ENCODE measurements around the gene PAH. TPM values are rescaled to one million over a fixed set of nuclear protein-coding genes. Genes with fewer than 3 reads are reported as not detected.
"Not testable (repeated sequence)": the region's sequence is repeated elsewhere in the genome, so short reads cannot be mapped to it uniquely, and the experiment has no call there.

The PAH gene
- total RNA-seq, 1 donor from 2014 or later, result not detected

DNA sequence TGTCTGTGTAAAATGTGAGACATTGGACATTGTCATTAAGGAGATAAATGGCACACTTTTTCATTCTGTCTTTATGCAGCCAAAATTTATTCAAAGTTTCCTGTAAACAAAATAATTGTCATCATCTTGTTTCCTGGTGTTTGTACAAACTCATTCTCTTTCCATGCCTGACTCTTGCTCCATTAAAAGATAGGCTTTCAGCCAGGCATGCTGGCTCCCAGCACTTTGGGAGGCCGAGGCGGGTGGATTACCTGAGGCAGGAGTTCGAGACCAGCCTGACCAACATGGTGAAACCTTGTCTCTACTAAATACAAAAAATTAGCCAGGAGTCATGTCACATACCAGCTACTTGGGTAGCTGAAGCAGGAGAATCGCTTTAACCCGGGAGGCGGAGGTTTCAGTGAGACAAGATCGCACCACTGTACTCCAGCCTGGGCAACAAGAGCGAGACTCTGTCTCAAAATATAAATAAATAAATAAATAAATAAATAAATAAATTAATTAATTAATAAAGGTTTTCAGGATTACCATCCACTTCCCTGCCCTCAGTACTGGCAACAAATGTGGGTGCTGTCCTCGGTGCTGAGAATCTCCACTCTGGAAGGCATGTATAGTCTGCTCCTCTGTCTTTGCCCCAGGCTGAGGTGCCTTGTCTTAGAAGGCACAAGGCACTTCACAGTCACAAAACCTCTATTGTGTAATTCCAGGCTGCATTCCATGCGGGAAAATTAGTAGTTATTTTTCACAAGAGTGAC, 83.2 kb downstream of the PAH start:
- intact Hi-C loops (cut with micrococcal nuclease), result no loop called here

DNA sequence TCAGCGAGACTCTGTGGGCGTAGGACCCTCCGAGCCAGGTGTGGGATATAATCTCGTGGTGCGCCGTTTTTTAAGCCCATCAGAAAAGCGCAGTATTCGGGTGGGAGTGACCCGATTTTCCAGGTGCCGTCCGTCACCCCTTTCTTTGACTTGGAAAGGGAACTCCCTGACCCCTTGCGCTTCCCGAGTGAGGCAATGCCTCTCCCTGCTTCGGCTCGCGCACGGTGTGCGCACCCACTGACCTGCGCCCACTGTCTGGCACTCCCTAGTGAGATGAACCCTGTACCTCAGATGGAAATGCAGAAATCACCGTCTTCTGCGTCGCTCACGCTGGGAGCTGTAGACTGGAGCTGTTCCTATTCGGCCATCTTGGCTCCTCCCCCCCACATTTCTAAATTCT, 84.2 kb downstream of the PAH start:
- intact Hi-C loops (cut with micrococcal nuclease), result not testable (repeated sequence)

DNA sequence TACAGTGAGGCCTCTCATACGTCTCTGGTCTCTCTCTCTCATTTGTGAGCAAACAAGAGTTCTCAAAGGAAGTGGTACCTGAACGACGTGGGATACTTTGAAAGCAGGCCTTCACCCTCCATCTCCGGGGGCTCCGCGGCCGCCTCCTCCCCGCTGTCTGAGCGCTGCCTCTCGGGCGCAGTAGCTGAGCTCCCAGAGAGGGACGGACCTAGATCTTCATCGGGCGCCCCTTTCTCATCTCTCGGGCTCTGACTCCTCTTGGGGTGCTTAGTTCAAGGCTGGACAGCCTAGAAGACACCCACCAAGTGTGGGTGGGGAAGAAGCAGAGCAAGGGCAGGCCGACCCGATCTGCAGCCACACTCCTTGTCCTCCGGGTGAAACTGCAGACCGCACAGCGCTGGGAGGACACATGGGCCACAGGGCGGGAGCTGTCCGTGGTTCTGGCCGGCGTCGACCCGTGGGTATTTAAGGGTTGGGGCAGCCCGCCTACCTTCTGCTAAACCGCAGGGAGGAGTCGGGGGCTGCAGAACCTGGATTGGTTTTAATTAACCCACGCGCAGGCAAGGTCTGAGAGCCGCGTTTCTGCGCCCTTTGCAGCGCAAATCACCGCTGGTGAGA, 92.7 kb downstream of the PAH start:
- intact Hi-C loops (cut with micrococcal nuclease), result no loop called here

DNA sequence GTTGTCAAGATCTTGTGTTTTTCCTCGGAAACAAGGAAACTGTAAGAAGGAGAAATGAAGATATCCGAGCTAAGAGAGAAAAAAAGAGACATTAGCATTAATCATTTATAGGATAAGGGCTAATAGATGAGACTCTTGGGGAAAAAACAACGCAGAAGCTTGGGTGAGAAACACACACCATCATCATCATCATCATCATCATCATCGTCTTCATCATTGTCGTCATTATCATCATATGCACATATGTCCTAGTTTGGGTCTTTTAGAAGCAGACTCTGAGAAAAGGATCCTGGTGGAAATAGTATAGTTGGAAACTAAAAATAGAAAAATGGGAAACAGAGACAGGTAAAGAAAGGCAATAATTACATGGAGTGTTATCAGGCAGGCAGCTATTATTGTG, 95.9 kb downstream of the PAH start:
- intact Hi-C loops (cut with micrococcal nuclease), result no loop called here

DNA sequence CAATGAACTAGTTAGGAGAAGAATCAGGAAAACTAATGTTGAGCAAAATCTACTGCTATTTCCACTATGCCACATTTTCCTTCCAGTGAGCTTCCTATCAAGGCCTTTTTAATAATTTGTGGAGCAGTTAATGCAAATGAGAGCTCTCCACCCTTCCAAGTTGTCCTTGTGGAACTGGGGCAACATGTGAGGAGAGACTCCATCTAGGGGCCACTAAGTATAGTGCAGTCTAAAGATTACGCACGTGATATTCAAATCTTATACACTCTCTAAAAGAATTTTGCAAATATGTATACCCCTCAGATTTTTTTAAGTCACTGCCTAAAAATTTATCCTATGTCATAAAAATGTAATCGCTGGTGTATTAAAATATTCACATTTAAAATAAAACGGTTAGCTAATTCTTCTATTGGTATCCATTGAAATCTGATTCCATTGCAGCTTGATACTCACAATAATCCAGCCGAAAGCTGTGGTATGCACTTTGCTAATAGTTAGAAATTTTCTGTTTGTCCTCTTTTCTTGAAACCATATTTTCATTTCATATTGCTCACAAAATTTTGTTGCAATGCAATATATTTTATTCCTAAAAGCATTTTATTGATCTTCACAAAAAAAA, 100.1 kb downstream of the PAH start:
- intact Hi-C loops (cut with micrococcal nuclease), result loop anchor here (5.0 kb wide), 1 partner anchor 875 kb away; no protein-coding TSS in a partner anchor

DNA sequence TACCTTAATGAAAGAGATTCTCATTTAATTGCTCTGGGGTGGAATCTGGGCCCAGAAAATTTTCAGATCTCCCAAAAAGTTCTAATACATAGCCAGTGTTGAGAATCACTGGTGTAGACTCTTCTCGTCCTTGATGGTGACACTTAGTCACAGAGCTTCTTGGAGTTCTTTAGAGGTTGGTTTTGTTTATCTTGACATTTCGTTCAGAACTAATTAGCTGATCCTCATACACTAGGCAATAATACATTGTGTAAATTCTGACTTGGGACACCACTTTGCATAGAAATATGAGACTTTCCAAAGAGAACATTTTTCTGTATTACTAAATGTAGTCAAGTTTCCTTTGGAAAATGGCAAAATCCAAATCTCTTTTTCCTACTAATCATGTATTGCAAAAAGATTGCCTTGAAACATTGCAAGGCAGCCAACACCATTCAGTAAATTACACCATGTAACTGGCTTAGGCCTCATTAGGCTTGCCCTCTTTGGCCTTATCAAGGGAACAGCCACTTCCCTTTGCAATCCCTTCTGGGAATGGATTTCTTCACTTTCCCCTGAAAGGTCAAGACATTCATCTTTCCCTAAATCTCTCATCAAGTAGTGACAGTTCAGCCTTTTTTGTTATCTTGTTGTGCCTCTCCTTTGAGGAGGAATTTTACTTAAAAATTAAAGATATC, 102.2 kb downstream of the PAH start:
- intact Hi-C loops (cut with micrococcal nuclease), result loop anchor here (5.0 kb wide), 1 partner anchor 873 kb away; no protein-coding TSS in a partner anchor

DNA sequence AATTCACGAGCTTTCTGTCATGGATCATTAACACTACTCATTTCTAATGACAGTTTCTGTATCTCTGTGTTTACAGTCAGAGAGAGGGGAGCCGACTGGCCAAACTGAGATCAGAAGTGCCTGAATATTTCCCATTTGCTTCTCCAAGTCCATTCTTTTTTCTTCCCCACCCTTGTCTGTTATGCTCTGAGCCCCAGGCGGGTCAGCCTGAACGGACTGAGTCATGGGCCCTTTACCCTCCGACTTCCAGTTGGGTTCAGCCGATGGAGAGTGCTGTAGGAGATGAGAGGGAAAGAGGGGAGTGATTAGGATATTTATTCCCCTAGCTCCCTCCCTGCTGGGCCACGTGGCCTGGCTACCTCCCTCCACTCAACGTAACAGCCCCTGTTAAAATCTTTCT, 104.7 kb downstream of the PAH start:
- intact Hi-C loops (cut with micrococcal nuclease), result no loop called here

DNA sequence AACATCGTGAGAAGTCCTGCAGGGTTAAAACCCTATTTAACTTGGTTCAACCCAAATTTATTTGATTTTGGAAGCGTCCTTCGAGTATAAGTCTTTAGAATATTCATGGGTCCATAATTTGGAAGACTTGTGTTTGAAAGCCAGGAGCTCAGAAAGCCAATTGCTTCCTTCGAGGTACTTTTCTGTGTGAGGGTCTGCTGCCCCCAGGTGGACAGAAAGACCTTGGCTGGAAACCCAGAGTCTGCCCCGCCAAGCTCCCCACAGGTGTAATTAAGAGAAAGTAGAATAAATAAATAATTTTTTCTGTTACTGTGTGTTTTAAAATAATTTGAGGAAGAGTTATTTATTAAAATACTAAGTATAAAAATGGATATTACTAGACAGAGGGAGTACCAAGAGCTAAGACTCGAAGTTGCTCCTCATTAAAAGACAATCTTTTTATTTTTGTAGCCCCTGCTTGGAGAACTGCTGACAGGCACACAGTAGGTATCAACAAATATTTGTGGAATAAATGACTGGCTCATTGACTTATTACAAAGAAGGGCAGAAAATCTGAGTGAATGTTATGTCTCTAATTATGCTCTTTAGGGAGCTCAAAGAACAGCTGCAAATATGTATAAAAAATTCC, 105.8 kb downstream of the PAH start:
- intact Hi-C loops (cut with micrococcal nuclease), result no loop called here

DNA sequence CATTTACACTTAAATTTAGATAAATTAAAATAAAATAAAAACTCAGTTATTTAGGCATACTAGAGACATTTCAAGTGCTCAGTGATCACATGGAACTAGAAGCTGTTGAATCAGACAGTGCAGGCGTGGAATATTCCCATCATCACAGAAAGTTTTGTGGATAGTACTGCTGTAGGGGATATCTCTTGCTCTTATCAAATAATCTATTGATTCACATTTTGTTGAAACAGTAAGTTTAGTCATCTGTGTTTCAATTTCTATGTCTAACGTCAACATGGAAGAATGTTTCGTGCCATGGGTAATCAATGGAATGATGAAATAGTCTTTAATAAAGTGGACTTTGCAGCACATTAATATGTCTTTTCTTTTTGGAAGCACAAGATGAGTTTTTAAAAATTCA, 108.6 kb downstream of the PAH start:
- intact Hi-C loops (cut with micrococcal nuclease), result no loop called here

DNA sequence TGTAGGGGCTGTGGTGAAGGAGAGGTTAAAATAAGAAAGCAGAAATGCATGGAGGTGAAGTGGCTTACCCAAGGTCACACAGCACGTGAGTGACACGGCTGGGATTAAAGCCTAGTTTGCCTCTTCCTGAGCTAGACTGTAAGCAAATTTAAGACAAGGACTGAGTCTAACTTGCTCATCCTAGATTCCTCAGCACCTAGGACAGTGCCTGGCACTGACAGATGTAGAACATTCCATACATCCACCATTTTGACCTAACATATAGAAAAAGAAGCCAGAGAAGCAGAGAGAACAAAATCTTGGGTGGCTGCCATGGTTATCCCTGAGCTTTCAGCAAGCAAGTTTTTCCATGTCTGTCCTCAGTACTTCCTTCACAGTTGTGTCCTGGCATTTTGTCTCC, 110.5 kb downstream of the PAH start:
- intact Hi-C loops (cut with micrococcal nuclease), result no loop called here

DNA sequence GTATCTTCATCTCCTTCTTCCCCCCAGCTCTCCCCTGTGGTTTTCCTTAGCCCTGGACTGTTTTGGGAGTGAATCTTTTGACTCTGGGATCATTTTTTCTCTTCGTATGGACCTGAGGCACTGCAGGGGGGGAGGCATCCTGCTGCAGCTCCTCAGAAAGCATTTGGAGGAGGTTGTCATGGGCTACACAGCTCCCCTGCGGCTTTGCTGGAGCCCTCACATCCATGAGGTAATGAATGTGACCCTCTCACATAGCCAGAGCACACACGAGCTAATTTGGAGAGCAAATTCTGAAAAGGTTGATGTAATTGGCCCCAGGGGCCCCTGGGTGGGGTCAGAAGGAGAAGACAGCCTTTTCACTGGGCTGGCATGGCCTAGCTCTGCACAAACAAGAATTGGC, 110.9 kb downstream of the PAH start:
- intact Hi-C loops (cut with micrococcal nuclease), result no loop called here

DNA sequence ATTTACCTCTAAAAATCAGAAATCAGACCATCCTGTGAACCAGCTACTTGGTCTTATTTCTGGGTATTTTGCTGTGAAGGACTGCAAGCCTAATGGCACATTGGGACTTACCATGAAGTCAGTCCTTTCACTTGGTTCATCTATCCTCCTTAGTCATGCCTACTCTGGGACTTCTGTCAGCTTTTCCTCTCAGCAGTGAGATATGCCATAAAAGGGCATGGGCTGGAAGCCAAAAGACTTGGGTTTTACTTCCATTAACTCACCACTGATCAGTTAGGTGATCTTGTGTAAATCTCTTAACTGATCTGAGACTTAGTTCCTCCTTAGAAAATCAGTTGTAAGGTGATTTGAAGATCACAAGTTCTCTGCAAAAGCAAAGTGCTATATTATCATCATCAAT, 116.5 kb downstream of the PAH start:
- intact Hi-C loops (cut with micrococcal nuclease), result no loop called here

DNA sequence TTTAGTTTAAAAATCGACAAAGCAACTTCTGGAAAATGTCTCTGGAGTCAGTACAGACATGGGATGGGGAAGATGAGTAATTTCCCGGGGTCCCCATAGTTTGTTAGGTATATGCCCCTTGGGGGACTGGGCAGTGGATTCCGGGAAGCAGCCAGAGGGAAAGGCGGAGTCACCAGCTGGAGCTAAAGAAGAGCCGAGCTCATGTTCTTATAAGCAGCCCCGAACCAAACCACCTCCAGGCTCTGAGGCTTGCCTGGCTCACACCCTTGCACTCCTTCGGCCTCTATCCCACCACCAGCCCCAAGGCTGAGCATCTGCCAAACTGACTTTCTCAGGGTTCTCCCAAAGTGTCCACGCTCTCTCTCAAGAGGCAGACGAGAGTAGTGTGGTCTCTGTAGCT, 117.8 kb downstream of the PAH start:
- intact Hi-C loops (cut with micrococcal nuclease), result no loop called here

DNA sequence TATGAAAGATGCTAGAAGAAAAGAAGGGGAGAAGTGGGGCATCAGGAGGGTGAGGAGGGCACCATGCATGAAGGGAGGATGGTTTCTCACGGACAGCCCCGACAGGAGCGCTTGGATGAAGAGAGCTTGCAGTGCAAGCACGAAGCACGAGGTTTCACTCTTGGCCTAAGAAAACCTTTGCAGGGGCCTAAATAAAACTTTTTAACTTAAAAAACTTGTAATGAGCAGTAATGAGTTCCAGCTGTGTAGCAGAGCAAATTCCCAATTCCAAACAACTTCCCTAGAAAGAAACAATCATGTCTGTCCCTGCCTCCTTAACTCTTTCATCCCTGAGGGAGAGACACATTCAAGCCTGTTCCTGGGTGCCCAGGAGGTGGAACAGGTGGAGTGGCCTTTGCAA, 119.5 kb downstream of the PAH start:
- intact Hi-C loops (cut with micrococcal nuclease), result no loop called here

DNA sequence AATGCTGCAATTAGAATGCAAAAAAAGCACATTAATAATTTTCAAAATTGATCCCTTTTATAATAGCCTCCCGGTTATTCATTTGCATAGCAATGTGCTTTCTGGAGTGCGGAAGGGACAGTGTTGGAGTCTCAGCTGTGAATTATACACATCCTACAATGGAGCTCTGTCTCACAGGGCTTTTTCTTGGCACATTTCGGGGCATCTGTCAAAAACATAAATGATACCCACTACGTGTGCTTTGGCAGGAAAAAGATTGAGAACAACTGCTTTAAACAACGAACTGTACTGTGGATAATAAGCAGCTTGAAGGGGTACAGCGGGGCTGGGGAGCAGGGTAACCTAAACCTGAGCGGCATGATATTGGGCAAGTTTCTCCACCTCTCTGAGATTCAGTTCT, 123.1 kb downstream of the PAH start:
- intact Hi-C loops (cut with micrococcal nuclease), result no loop called here

Other genes with a start within 250 kb of the PAH start
- not detected in 2 replicates for gene ASCL1, start 40.4 kb upstream of the PAH start, total RNA-seq